AG09319 (cell line): ENCODE measurements around the gene KIAA0232.

Experiments used
- DNase-seq: peaks from one replicate; pipeline ENCODE4 v3.0.0-alpha.2; 2010; ENCODE audit warnings: low read depth; ENCODE audit errors: extremely low read depth
- TF ChIP-seq, protein P1 (sequence below): IDR thresholded peaks from 2 replicates; pipeline ENCODE4 v1.5.1; 2011; ENCODE audit warnings: low read depth, mild to moderate bottlenecking, inconsistent platforms, low read length, moderate library complexity

KIAA0232 gene, protein sequence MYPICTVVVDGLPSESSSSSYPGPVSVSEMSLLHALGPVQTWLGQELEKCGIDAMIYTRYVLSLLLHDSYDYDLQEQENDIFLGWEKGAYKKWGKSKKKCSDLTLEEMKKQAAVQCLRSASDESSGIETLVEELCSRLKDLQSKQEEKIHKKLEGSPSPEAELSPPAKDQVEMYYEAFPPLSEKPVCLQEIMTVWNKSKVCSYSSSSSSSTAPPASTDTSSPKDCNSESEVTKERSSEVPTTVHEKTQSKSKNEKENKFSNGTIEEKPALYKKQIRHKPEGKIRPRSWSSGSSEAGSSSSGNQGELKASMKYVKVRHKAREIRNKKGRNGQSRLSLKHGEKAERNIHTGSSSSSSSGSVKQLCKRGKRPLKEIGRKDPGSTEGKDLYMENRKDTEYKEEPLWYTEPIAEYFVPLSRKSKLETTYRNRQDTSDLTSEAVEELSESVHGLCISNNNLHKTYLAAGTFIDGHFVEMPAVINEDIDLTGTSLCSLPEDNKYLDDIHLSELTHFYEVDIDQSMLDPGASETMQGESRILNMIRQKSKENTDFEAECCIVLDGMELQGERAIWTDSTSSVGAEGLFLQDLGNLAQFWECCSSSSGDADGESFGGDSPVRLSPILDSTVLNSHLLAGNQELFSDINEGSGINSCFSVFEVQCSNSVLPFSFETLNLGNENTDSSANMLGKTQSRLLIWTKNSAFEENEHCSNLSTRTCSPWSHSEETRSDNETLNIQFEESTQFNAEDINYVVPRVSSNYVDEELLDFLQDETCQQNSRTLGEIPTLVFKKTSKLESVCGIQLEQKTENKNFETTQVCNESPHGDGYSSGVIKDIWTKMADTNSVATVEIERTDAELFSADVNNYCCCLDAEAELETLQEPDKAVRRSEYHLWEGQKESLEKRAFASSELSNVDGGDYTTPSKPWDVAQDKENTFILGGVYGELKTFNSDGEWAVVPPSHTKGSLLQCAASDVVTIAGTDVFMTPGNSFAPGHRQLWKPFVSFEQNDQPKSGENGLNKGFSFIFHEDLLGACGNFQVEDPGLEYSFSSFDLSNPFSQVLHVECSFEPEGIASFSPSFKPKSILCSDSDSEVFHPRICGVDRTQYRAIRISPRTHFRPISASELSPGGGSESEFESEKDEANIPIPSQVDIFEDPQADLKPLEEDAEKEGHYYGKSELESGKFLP (N-terminal part only)

DNA sequence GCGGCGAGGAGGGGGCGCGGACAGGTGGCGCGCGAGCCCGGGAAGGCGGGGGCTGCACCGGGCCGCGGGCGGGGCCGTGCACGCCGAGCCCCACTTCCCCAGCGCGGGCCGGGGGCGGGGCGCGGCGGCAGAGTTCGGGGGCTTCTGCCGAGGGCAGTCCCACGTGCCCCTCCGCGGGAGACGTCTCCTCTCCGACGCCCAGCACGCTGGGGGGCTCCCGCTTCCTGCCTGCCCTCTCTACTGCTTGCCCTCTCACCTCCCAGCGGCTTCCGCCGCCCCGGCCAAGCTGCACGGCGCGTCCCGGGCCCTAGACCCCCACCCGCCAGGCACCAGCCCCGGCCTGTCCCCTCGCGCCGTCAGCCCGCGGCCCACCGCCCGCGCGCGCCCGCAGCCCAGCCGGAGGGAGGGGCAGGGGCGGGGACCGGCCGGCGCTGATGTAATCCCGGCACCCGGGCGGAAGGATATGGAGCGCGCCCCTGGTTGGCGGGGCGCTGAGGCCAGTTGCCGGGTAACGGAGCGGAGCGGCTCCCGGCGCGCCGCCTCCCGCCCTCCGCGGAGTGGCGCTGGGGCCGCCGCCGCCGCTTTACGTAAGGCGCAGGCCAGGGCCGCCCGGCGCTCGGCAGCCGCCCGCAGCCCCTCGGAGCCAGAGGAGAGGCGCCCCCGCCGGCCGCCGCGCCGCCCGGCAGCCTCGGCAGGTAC lies at the start of gene KIAA0232:
KIAA0232 (plus strand) TSS at position 581 of the 699 bp plus-strand sequence. CDS start 41,727 bp downstream, outside the sequence.
- DNase-seq: peak; percentile 95
- TF ChIP-seq, protein P1, sequence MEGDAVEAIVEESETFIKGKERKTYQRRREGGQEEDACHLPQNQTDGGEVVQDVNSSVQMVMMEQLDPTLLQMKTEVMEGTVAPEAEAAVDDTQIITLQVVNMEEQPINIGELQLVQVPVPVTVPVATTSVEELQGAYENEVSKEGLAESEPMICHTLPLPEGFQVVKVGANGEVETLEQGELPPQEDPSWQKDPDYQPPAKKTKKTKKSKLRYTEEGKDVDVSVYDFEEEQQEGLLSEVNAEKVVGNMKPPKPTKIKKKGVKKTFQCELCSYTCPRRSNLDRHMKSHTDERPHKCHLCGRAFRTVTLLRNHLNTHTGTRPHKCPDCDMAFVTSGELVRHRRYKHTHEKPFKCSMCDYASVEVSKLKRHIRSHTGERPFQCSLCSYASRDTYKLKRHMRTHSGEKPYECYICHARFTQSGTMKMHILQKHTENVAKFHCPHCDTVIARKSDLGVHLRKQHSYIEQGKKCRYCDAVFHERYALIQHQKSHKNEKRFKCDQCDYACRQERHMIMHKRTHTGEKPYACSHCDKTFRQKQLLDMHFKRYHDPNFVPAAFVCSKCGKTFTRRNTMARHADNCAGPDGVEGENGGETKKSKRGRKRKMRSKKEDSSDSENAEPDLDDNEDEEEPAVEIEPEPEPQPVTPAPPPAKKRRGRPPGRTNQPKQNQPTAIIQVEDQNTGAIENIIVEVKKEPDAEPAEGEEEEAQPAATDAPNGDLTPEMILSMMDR: no peak

DNA sequence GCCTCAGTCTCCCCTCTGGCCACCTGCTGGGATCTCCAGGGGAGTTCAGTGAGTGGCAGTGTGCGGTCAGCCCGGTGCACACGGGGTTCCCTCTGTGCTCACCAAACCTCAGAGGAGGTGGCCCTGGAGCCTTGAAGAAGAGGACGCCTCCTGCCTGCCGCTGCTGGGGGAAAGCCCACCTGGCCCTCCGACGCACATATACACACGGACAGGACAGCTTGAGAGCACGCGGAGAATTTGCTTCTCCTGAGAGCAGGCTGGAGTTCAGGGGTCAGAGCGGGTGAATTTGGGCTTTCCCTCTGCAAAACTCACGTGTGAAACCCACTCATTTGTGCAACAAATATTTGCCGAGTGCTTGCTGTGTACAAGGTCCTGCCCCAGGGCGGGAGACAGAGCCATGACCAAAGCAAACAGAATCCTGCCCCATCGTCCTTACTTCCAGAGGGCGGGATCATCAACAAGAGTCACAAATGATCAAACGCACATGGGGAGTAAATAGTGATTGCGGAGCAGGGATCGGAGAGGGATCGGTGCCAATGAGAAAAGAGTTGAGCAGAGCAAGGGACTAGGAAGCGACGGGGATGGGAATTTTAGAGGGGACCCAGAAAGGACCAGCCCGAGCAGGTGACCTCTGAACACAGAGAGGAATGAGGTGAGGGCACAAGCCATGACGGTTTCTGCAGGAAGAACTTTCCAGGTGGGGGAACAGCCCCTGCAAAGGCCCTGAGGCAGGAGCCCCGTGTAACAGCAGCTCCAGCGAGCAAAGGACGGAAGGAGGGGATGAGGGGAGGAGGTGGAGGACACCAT lies 49.0 kb upstream of the KIAA0232 start:
- DNase-seq: no peak
- TF ChIP-seq, protein P1: no peak

- no peak for DNase-seq
- TF ChIP-seq, protein P1: no peak
Observed at GRCh38 chr4:6734165-6734786, 48.3 kb upstream of the KIAA0232 start.

GRCh38 chr4:6739920-6740319 lies 42.6 kb upstream of the KIAA0232 start:
- TF ChIP-seq, protein P1: no peak
- no peak for DNase-seq

GRCh38 chr4:6740347-6740746 lies 42.2 kb upstream of the KIAA0232 start:
- DNase-seq: no peak

More at GRCh38 chr4:6740347-6740746, 42.2 kb upstream of the KIAA0232 start:
- TF ChIP-seq, protein P1: no peak
